Fibroblast of peridontal ligament (primary cell): ENCODE results near the gene STX8.

ENCODE experiments used
- DNase-seq: peaks from one replicate; pipeline ENCODE4 v3.0.0-alpha.2; 2010; ENCODE audit errors: extremely low read depth

STX8 gene

GRCh38 chr17:9557161-9557755, 18.4 kb downstream of the STX8 start:
- DNase-seq: peak; percentile 47

DNA sequence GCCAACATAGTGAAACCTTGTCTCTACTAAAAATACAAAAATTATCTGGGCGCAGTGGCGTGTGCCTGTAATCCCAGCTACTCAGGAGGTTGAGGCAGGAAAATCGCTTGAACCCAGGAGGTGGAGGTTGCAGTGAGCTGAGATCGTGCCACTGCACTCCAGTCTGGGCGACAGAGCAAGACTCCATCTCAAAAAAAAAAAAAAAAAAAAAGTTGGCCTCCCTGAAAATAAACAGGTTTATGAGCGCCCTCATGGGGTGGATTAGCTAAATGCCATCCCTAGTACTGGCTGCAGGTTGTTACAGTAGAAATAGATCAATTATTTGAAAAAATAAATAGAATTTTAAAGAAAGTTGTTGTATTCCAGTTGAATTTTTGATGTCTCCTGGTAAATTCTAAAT, 20.9 kb downstream of the STX8 start:
- DNase-seq: peak; percentile 44

GRCh38 chr17:9553596-9553995, 22.0 kb downstream of the STX8 start:
- DNase-seq: no peak

DNA sequence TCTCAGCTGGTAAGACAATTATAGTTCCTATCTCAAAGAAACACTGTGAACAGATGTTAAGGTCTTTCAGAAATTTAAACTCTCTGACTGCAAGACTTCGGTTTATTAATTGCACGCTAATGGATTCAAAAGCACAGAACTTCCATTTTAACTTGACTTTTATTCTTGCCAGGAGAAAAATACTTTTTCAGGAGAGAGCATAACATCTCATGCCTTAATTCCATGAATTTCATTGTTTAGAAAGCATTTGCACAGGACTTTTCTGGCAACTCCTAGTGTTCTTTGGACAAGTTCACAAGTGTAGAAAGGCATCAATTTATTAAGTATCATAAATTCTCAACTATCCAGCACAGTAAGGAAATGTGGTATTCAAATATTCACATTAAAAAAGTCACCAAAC, 22.4 kb downstream of the STX8 start:
- no peak for DNase-seq

DNA sequence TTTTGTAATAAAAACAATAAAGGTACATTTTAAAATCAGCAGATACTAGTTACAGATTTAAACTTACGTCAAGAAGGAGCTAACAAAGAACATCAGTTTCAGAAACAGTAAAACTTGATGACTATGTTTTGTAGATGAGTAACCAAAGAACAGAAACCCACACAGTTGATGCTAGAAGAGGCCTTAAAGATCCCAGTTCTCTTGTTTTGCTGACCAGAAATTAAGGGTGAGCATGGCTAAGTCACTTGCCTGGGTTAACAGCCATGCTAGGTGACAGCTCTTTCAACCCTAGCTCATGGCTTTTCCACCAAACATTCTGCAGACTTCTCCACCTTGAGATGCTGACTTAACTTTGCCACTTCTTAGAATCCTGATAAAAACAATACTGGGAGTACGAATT, 26.4 kb downstream of the STX8 start:
- DNase-seq: no peak

GRCh38 chr17:9544221-9544620, 31.4 kb downstream of the STX8 start:
- no peak for DNase-seq

- no peak for DNase-seq
Measured at GRCh38 chr17:9541718-9542117, 33.9 kb downstream of the STX8 start.

DNA sequence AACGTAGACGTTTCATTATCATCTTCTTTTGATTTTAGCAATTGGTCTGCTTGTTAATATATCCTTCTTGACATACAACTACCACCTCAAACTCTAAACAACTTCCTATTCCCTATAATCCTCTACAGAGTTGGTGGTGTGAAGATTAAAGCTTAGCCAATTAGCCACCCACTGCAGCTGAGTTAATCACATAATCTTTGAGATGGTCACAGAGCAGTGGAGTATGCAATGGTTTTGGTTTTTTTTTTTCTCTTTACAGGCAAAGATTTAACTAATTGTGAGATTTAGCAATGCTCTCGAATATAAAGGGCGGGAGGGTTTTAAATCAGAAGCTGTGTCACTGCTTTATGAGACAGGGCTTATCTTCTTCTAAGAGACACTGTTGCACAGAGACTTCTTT, 37.0 kb downstream of the STX8 start:
- no peak for DNase-seq

GRCh38 chr17:9537177-9537776, 38.3 kb downstream of the STX8 start:
- DNase-seq: no peak

GRCh38 chr17:9536061-9536460, 39.6 kb downstream of the STX8 start:
- peak; percentile 19 for DNase-seq

- DNase-seq: no peak
Measured at GRCh38 chr17:9533441-9533840, 42.2 kb downstream of the STX8 start.

DNA sequence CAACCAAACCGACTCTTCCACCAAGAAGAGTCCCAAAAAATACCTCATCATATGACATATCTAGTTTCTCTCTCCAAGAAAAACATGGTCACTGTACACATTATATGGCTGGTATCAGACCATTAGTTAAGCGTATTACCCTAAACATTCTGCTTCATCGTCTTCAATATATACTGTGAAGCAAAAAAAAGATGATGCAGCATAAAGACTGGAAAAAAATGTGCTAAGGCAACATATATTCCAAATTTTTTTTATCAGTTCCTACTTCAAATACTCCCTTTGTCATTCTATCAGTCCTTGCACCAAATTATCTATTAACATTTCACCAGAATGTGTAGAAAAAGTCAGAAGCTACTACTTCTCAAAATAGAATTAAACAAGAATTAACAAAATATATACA, 42.9 kb downstream of the STX8 start:
- DNase-seq: no peak

DNA sequence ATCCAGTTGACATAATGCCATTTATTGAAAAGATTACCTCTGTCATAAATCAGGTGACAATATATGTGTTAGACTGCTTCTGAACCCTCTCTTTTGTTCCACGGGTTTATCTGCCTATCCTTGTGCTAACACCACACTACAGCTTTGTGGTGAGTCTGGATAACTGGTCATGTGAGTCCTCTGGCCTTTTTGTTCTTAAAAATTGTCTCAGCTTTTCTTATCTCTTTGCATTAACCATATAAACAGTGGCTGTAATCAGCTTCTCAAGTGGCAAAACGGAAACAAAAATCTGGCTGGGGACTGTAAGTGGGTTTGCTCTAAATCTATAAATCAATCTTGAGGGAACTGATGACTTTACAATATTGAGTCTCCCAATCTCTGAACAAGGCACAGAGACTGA, 44.6 kb downstream of the STX8 start:
- no peak for DNase-seq

GRCh38 chr17:9529033-9529700, 46.5 kb downstream of the STX8 start:
- DNase-seq: peak; percentile 63

- no peak for DNase-seq
Measured at GRCh38 chr17:9527788-9528187, 47.8 kb downstream of the STX8 start.

- DNase-seq: peak; percentile 76
Measured at GRCh38 chr17:9522074-9522473, 53.5 kb downstream of the STX8 start.

- no peak for DNase-seq
Measured at GRCh38 chr17:9521062-9521461, 54.6 kb downstream of the STX8 start.

GRCh38 chr17:9520649-9521048, 55.0 kb downstream of the STX8 start:
- no peak for DNase-seq

DNA sequence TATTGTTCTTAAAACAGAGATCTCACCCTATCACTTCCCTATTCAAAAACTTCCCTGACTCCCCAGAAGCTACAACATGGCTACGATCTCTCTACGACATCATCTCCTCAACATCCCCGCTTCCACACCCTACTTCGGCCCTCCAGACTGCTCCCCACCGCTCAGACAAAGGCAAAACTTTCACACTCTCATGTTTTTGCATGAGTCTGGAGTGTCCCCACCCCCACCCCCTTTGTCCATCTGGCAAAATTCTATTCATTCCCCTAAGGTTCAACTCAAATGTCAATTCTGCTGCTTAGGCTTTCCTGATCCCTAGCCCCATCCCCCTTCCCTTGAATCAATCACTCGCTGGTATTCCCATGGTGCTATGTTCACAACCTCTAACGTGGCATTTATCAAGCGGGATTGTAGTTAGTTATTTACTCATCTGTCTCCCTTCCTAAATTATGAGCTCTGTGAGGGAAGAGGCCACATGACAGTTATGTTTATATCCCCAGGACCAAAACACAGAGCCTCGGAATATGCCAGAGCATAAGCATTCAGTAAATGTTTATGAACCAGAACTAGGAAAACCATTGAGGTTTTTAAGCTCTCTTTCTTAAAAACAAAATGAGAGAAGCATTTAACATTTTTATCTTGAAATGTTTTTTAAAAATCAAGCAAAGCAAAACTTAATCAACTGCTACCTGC, 55.9 kb downstream of the STX8 start:
- peak; percentile 21 for DNase-seq

- no peak for DNase-seq
Measured at GRCh38 chr17:9517396-9517795, 58.2 kb downstream of the STX8 start.

DNA sequence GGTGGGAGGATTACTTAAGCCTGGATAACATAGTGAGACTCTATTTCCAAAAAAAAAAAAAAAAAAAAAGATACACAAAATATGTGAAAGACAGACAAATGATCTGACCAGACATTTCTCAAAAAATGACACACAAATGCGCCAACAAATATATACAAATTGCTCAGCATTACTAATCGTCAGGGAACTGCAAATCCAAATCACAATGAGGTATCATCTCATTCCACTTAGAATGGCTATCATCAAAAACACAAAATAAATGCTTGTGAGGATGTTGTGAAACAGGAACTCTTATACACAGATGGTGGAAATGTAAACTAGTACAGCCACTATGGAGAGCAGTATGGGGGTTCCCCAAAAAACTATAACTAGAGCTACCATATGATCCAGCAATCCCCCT, 62.4 kb downstream of the STX8 start:
- DNase-seq: no peak

DNA sequence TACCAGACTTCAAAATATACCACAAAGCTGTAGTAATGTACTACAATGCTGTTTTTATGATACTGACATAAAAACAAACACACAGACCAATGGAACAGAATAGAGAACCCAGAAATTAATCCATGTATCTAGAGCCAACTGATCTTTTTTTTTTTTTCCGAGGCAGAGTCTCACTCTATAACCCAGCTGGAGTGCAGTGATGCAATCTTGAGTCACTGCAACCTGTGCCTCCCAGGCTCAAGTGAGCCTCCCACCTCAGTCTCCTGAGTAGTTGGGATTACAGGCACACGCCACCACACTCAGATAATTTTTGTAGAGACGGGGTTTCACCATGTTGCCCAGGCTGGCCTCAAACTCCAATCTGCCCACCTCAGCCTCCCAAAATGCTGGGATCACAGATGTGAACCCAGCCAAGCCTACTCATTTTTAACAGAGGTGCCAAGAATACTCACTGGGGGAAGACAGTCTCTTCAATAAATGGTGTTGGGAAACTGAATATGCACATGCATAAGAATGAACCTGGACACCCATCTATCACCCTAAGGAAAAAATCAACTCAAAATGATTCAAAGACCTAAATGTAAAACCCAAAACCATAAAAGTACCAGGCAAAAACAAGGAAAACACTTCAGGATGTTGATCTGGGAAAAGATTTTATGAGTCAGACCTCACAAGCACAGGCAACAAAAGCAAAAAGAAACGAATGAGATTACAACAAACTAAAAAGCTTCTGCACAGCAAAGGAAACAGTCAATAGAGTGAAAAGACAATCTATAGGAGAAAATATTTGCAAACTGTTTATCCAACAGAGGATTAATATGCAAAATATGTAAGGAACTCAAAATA, 63.1 kb downstream of the STX8 start:
- no peak for DNase-seq
